PC-3 (cell line): ENCODE measurements around the gene KIF5C. TPM values are rescaled to one million over a fixed set of nuclear protein-coding genes. Genes with fewer than 3 reads are reported as not detected.

Experiments
- ATAC-seq: fragments of 200-7000 bp; cut with Tn5 transposase; 2 replicates; pipeline ENCODE4 v1.9.1; 2020; ENCODE audit warnings: mild to moderate bottlenecking, moderate library complexity
- BruUV-seq: library from RNA; stranded (reverse); fragments of 400-500 nt; replicated peaks from 2 replicates; lab custom pipeline; 2021; lab: Mats Ljungman, UMichigan
- CTCF ChIA-PET: fragments of 300-600 bp; sonication (Branson Sonifier 250); formaldehyde crosslinking; loops from one replicate; lab custom pipeline; 2022; ENCODE audit warnings: antibody characterized with exemption; lab: Charles Lee
- POLR2A ChIA-PET: fragments of 300-600 bp; sonication (Branson Sonifier 250); formaldehyde crosslinking; loops from one replicate; lab custom pipeline; 2022; ENCODE audit warnings: antibody characterized with exemption; ENCODE audit not compliant: unreplicated experiment; lab: Charles Lee
- DNase-seq: peaks from one replicate; pipeline ENCODE4 v3.0.0-alpha.2; 2015
- H2AFZ ChIP-seq: fragments of 300-600 bp; sonication (generic); 2 replicates; pipeline ENCODE4 v1.6.0; 2016; ENCODE audit warnings: antibody characterized with exemption, low read length
- H3F3A ChIP-seq: fragments of 300-600 bp; sonication (generic); one replicate; pipeline ENCODE4 v1.6.0; 2017; ENCODE audit warnings: antibody characterized with exemption, low read length, control low read depth, mild to moderate bottlenecking; ENCODE audit not compliant: unreplicated experiment
- H3K27ac ChIP-seq: fragments of 300-600 bp; sonication (generic); 2 replicates; pipeline ENCODE4 v1.5.1; 2016; ENCODE audit warnings: mild to moderate bottlenecking, low read length
- H3K27me3 ChIP-seq: fragments of 300-600 bp; sonication (generic); 2 replicates; pipeline ENCODE4 v1.6.1; 2016; ENCODE audit warnings: low read length, mixed read lengths
- H3K36me3 ChIP-seq: fragments of 300-600 bp; sonication (generic); 2 replicates; pipeline ENCODE4 v1.6.1; 2016; ENCODE audit warnings: low read depth, mixed run types, low read length, mixed read lengths
- H3K4me1 ChIP-seq: fragments of 300-600 bp; sonication (generic); 2 replicates; pipeline ENCODE4 v1.5.1; 2016; ENCODE audit warnings: low read length; ENCODE audit not compliant: insufficient read depth
- H3K4me2 ChIP-seq: fragments of 300-600 bp; sonication (generic); 2 replicates; pipeline ENCODE4 v1.6.0; 2016; ENCODE audit warnings: low read length
- H3K4me3 ChIP-seq: fragments of 300-600 bp; sonication (generic); 2 replicates; pipeline ENCODE4 v1.5.1; 2016; ENCODE audit warnings: mild to moderate bottlenecking, low read length, mixed read lengths
- H3K79me2 ChIP-seq: fragments of 300-600 bp; sonication (generic); 2 replicates; pipeline ENCODE4 v1.6.1; 2017; ENCODE audit warnings: low read length, mixed read lengths
- H3K9ac ChIP-seq: fragments of 300-600 bp; sonication (generic); 2 replicates; pipeline ENCODE4 v1.6.0; 2016; ENCODE audit warnings: mild to moderate bottlenecking, low read length
- H3K9me2 ChIP-seq: fragments of 300-600 bp; sonication (generic); replicated peaks from 2 replicates; pipeline ENCODE4 v1.6.1; 2016; ENCODE audit warnings: mixed run types, low read length, mixed read lengths
- H3K9me3 ChIP-seq: fragments of 300-600 bp; sonication (generic); 2 replicates; pipeline ENCODE4 v1.6.1; 2016; ENCODE audit warnings: low read length, mixed read lengths
- H4K20me1 ChIP-seq: fragments of 300-600 bp; sonication (generic); 2 replicates; pipeline ENCODE4 v1.6.1; 2016; ENCODE audit warnings: low read length, mixed read lengths
- CTCF ChIP-seq: fragments of 300-600 bp; sonication (generic); conservative IDR thresholded peaks from 2 replicates; pipeline ENCODE4 v1.5.1; 2017; ENCODE audit warnings: antibody characterized with exemption, low read depth, mild to moderate bottlenecking, low read length
- EZH2 ChIP-seq: fragments of 300-600 bp; sonication (generic); IDR thresholded peaks from one replicate; pipeline ENCODE4 v1.6.1; 2017; ENCODE audit warnings: antibody characterized with exemption, mild to moderate bottlenecking, low read length; ENCODE audit not compliant: unreplicated experiment
- EZH2phosphoT487 ChIP-seq: fragments of 300-600 bp; sonication (generic); IDR thresholded peaks from 2 replicates; pipeline ENCODE4 v1.6.1; 2018; ENCODE audit warnings: mild to moderate bottlenecking, antibody characterized with exemption, low read length, borderline replicate concordance
- intact Hi-C: fragments of 100-400 bp; cut with micrococcal nuclease; formaldehyde crosslinking; loops from 2 replicates; pipeline ENCODE4 v1.9.0; 2023
- total RNA-seq: library from RNA; depleted of rRNA; stranded (reverse); fragments of >200 nt; gene quantifications from 2 replicates; pipeline ENCODE4 v1.2.3, GENCODE V29; 2014

Gene KIF5C
- total RNA-seq, 1 experiment from 2014 or later: 4.0 TPM

- DNase-seq: no peak
- Histone ChIP-seq H3K4me3 (peak overlapping the region; percentile 64), H3K79me2 (no peaks in the 10 kb centered on the region), H3F3A (no peaks in the 10 kb centered on the region), H3K4me1 (peaks cover 15% of the 10 kb centered on the region), H4K20me1 (no peaks in the 10 kb centered on the region), H3K9ac (no peak overlapping the region), H3K36me3 (no peaks in the 10 kb centered on the region), H2AFZ (peak overlapping the region; percentile 74; the same call in 1 of the 2 replicates), H3K9me3 (no peaks in the 10 kb centered on the region), H3K9me2 (no peaks in the 10 kb centered on the region), H3K27me3 (peaks cover 28% of the 10 kb centered on the region), H3K27ac (no peak overlapping the region), H3K4me2 (peak overlapping the region; percentile 78)
- POLR2A ChIA-PET: no interaction called here
- ATAC-seq: peak; percentile 39
- TF ChIP-seq CTCF (no peak), EZH2phosphoT487 (no peak), EZH2 (no peak)
- intact Hi-C loops: loop anchor here (10.0 kb wide), 1 partner anchor 231 kb away; the partner anchor contains the start of gene EPC2
- CTCF ChIA-PET: no interaction called here
- no TSS peak for BruUV-seq
These were observed 492 bp downstream of the KIF5C start for GRCh38 chr2:148875387-148876051.

- Histone ChIP-seq H3K9ac (no peak overlapping the region), H2AFZ (peak overlapping the region; percentile 51; the same call in 1 of the 2 replicates), H3K4me1 (peaks cover 12% of the 10 kb centered on the region; the same call in 1 of the 2 replicates), H3K4me3 (peak overlapping the region; percentile 64), H3K9me2 (no peaks in the 10 kb centered on the region), H3K9me3 (no peaks in the 10 kb centered on the region), H3K4me2 (peak overlapping the region; percentile 78), H4K20me1 (no peaks in the 10 kb centered on the region), H3F3A (no peaks in the 10 kb centered on the region), H3K27ac (no peak overlapping the region), H3K36me3 (no peaks in the 10 kb centered on the region), H3K27me3 (peaks cover 28% of the 10 kb centered on the region), H3K79me2 (no peaks in the 10 kb centered on the region)
- ATAC-seq (no peak), DNase-seq (no peak)
- ChIA-PET POLR2A (no interaction called here), CTCF (no interaction called here)
- BruUV-seq: no TSS peak
- intact Hi-C loops: loop anchor here (10.0 kb wide), 1 partner anchor 231 kb away; the partner anchor contains the start of gene EPC2
- TF ChIP-seq EZH2: peak; percentile 42
- no peak for TF ChIP-seq CTCF
- 0 out of 2 replicates have a peak, but pooled peaks have one; percentile 31 for TF ChIP-seq EZH2phosphoT487
These were observed 1.2 kb downstream of the KIF5C start for GRCh38 chr2:148876202-148876594.
